GM10248 (cell line): ENCODE data around the gene GPX6.

ENCODE experiments used
- CTCF ChIA-PET: fragments of 300-600 bp; sonication (Branson Sonifier 250); formaldehyde crosslinking; extraction: SDS; loops from one replicate; lab custom pipeline; 2021; ENCODE audit warnings: antibody characterized with exemption; lab: Yijun Ruan, JAX
- POLR2A ChIA-PET: fragments of 350-650 bp; sonication (Branson Sonifier 250); formaldehyde crosslinking; extraction: SDS; loops from one replicate; lab custom pipeline; 2020; ENCODE audit warnings: antibody characterized with exemption; lab: Yijun Ruan, JAX
- DNase-seq: peaks from one replicate; pipeline ENCODE4 v3.0.0; 2012; ENCODE audit errors: extremely low spot score
- CTCF ChIP-seq: IDR thresholded peaks from 2 replicates; pipeline ENCODE4 v1.5.1; 2012; ENCODE audit warnings: mild to moderate bottlenecking, low read depth; ENCODE audit errors: extremely low read depth, missing control alignments, control extremely low read depth

GPX6 gene

GRCh38 chr6:28537509-28538140, 22.0 kb upstream of the GPX6 start:
- no peak for TF ChIP-seq CTCF
- ChIA-PET CTCF (no interaction called here), POLR2A (no interaction called here)
- DNase-seq = no peak

- no peak for DNase-seq
- ChIA-PET POLR2A (no interaction called here), CTCF (no interaction called here)
- TF ChIP-seq CTCF = no peak
Observed at GRCh38 chr6:28537065-28537464, 21.5 kb upstream of the GPX6 start.

DNA sequence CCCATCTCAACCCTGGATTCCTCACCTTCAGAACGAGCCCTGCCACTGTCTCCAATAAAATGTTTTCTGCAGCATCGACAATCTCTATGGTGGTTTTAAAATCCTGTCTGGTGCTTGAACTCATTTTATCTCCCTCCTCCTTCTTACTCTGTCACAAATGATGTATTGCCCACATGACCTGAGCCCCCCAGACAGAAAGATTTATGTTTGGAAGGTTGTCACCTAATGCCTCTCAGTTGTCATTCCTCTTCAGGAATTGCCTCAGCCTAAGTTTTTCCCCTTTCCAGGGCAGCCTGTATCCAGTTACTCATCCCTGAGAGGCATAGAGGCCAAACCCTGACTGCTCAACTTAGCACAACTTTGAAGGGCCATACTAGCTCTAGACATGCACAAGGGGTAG, 19.3 kb upstream of the GPX6 start:
- CTCF ChIA-PET = no interaction called here
- no peak for TF ChIP-seq CTCF
- no peak for DNase-seq
- POLR2A ChIA-PET = no interaction called here

DNA sequence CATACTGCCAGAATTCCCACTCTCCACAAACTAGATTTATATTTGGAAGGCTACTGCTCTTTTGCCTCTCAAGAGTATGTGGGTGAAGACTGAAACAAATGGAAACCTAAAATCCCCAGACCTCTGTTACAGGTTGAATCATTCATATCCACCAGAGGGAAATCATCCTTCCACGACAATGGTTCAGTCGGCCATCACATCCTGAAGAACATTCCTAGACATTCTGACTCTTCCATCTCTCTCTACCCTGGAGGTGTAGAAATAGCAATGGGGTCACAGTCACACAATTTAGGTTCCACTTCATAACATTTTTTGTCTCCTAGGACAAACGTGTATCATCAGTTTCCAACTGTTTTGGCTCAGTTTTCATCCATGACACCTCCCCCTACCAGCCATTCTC, 18.7 kb upstream of the GPX6 start:
- DNase-seq = no peak
- no peak for TF ChIP-seq CTCF
- CTCF ChIA-PET = no interaction called here
- POLR2A ChIA-PET = no interaction called here

GRCh38 chr6:28531479-28532128, 16.0 kb upstream of the GPX6 start:
- no peak for DNase-seq

GRCh38 chr6:28530777-28531176, 15.2 kb upstream of the GPX6 start:
- ChIA-PET CTCF (interaction anchor here (1.0 kb wide), 1 partner anchor 9 kb away, joined by 4 read pairs; no protein-coding TSS in a partner anchor), POLR2A (no interaction called here)
- DNase-seq = no peak
- TF ChIP-seq CTCF = no peak

More at GRCh38 chr6:28531479-28532128, 16.0 kb upstream of the GPX6 start:
- POLR2A ChIA-PET = interaction anchor here (0.7 kb wide), 1 partner anchor 956 kb away, joined by 8 read pairs; no protein-coding TSS in a partner anchor
- CTCF ChIA-PET = interaction anchor here (0.5 to 1.0 kb wide), 2 partner anchors 8 to 1952 kb away, joined by 3 to 4 read pairs; no protein-coding TSS in a partner anchor
- TF ChIP-seq CTCF = no peak
